Smooth muscle cell (in vitro differentiated cells): Measurements from ENCODE around the gene SNX2. TPM values are rescaled to one million over a fixed set of nuclear protein-coding genes. Genes with fewer than 3 reads are reported as not detected.

Experiments
- DNase-seq: peaks from one replicate; lab custom pipeline; 2025; ENCODE audit not compliant: unreplicated experiment; lab: John Stamatoyannopoulos, UW
- H2AFZ ChIP-seq: fragments of 200-600 bp; sonication (generic); 2 replicates; pipeline ENCODE4 v1.6.0; 2016; ENCODE audit warnings: antibody characterized with exemption, low read depth, mild to moderate bottlenecking
- H3F3A ChIP-seq: fragments of 200-600 bp; sonication (generic); 2 replicates; pipeline ENCODE4 v1.6.0; 2017; ENCODE audit warnings: antibody characterized with exemption, low read depth
- H3K27ac ChIP-seq: fragments of 200-600 bp; sonication (generic); 2 replicates; pipeline ENCODE4 v1.5.1; 2016; ENCODE audit warnings: low read depth, mild to moderate bottlenecking
- H3K27me3 ChIP-seq: fragments of 200-600 bp; sonication (generic); 2 replicates; pipeline ENCODE4 v1.6.1; 2016; ENCODE audit warnings: low read depth, mild to moderate bottlenecking
- H3K36me3 ChIP-seq: fragments of 200-600 bp; sonication (generic); 2 replicates; pipeline ENCODE4 v1.5.1; 2016; ENCODE audit warnings: low read depth
- H3K4me1 ChIP-seq: fragments of 200-600 bp; sonication (generic); 2 replicates; pipeline ENCODE4 v1.5.1; 2016; ENCODE audit warnings: low read depth
- H3K4me2 ChIP-seq: fragments of 200-600 bp; sonication (generic); 2 replicates; pipeline ENCODE4 v1.6.0; 2016; ENCODE audit warnings: mild to moderate bottlenecking
- H3K4me3 ChIP-seq: fragments of 200-600 bp; sonication (generic); 2 replicates; pipeline ENCODE4 v1.5.1; 2016; ENCODE audit warnings: mild to moderate bottlenecking
- H3K79me2 ChIP-seq: fragments of 200-600 bp; sonication (generic); 2 replicates; pipeline ENCODE4 v1.6.0; 2016; ENCODE audit warnings: low read depth, mild to moderate bottlenecking
- H3K9ac ChIP-seq: fragments of 200-600 bp; sonication (generic); 2 replicates; pipeline ENCODE4 v1.6.0; 2016; ENCODE audit warnings: low read depth
- H3K9me3 ChIP-seq: fragments of 200-600 bp; sonication (generic); replicated peaks from 2 replicates; pipeline ENCODE4 v1.5.1; 2016; ENCODE audit warnings: low read depth
- H4K20me1 ChIP-seq: fragments of 200-600 bp; sonication (generic); 2 replicates; pipeline ENCODE4 v1.6.0; 2016; ENCODE audit warnings: low read depth
- WGBS: methylation state at CpG from one replicate; pipeline ENCODE4 v1.1.7; 2016; ENCODE audit warnings: low lambda C conversion rate; 5-methylcytosine and 5-hydroxymethylcytosine counted together
- polyA plus RNA-seq: library from polyadenylated mRNA; unstranded; fragments of >200 nt; fragmentation: Nextera tagmentation; extraction: Ambion mirVana; gene quantifications from 2 replicates; pipeline ENCODE4 v1.2.1, GENCODE V29; 2016
- total RNA-seq: library from RNA; depleted of rRNA; stranded (reverse); fragments of >200 nt; gene quantifications from 2 replicates; pipeline ENCODE4 v1.2.3, GENCODE V29; 2014
- TF ChIP-seq, protein P1 (sequence below): fragments of 200-600 bp; sonication (generic); IDR thresholded peaks from 2 replicates; pipeline ENCODE4 v1.5.1; 2017; ENCODE audit warnings: borderline replicate concordance, mild to moderate bottlenecking, antibody characterized with exemption; ENCODE audit not compliant: insufficient read depth, poor library complexity, severe bottlenecking

SNX2 gene
- total and polyA plus RNA-seq, 2 experiments from 2014 or later = 70.1 to 89.3 TPM

DNA sequence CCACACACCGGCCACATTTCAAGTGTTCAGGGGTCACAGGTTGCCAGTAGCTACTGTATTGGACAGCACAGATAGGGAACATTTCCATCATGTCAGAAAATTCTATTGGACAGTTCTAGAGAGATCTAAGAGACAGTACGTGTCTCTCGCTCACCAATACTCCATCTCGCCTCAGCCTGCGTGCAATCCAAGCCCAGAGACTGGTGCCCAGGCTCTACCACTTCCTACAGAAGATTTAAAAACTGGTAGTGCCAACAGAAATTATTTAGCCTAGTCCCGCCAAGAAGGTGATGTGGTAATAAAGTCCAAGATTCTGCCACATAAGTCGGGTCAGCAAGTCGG lies 390 bp upstream of the SNX2 start:
- H3K4me3 ChIP-seq = peak overlapping the region; percentile 77
- TF ChIP-seq, protein P1, sequence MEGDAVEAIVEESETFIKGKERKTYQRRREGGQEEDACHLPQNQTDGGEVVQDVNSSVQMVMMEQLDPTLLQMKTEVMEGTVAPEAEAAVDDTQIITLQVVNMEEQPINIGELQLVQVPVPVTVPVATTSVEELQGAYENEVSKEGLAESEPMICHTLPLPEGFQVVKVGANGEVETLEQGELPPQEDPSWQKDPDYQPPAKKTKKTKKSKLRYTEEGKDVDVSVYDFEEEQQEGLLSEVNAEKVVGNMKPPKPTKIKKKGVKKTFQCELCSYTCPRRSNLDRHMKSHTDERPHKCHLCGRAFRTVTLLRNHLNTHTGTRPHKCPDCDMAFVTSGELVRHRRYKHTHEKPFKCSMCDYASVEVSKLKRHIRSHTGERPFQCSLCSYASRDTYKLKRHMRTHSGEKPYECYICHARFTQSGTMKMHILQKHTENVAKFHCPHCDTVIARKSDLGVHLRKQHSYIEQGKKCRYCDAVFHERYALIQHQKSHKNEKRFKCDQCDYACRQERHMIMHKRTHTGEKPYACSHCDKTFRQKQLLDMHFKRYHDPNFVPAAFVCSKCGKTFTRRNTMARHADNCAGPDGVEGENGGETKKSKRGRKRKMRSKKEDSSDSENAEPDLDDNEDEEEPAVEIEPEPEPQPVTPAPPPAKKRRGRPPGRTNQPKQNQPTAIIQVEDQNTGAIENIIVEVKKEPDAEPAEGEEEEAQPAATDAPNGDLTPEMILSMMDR = no peak
- WGBS = 40% methylated on average over 8 of the region's 8 CpGs
- no peaks in the 10 kb centered on the region for H3K27me3 ChIP-seq
- H4K20me1 ChIP-seq = peaks cover 36% of the 10 kb centered on the region
- H3K9me3 ChIP-seq = no peaks in the 10 kb centered on the region
- no peak for DNase-seq
- H3K79me2 ChIP-seq = peaks cover 45% of the 10 kb centered on the region
- H3K4me2 ChIP-seq = peak overlapping the region; percentile 91
- H3K27ac ChIP-seq = no peak overlapping the region
- H2AFZ ChIP-seq = peak overlapping the region; percentile 86
- no peaks in the 10 kb centered on the region for H3K36me3 ChIP-seq
- H3K9ac ChIP-seq = peak overlapping the region; percentile 37
- H3F3A ChIP-seq = no peaks in the 10 kb centered on the region
- H3K4me1 ChIP-seq = peaks cover 25% of the 10 kb centered on the region

- no peaks in the 10 kb centered on the region for H3K36me3 ChIP-seq
- no peaks in the 10 kb centered on the region for H3K27me3 ChIP-seq
- WGBS = 8% methylated on average over 14 of the region's 14 CpGs
- peak overlapping the region; percentile 91 for H3K4me2 ChIP-seq
- no peak for DNase-seq
- H3K4me1 ChIP-seq = peaks cover 25% of the 10 kb centered on the region
- H4K20me1 ChIP-seq = peaks cover 45% of the 10 kb centered on the region
- peak overlapping the region; percentile 52 for H2AFZ ChIP-seq
- TF ChIP-seq, protein P1 = no peak
- no peaks in the 10 kb centered on the region for H3F3A ChIP-seq
- H3K9me3 ChIP-seq = no peaks in the 10 kb centered on the region
- peak overlapping the region; percentile 79 for H3K9ac ChIP-seq
- peaks cover 59% of the 10 kb centered on the region for H3K79me2 ChIP-seq
- peak overlapping the region; percentile 77 for H3K4me3 ChIP-seq
- peak overlapping the region; percentile 45 for H3K27ac ChIP-seq
Measured at GRCh38 chr5:122775550-122776542, 966 bp downstream of the SNX2 start.

GRCh38 chr5:122778157-122778556 lies 3.3 kb downstream of the SNX2 start:
- 97% methylated on average over 4 of the region's 4 CpGs for WGBS
- peaks cover 82% of the 10 kb centered on the region for H3K79me2 ChIP-seq
- H4K20me1 ChIP-seq = peaks cover 61% of the 10 kb centered on the region

More at GRCh38 chr5:122778157-122778556, 3.3 kb downstream of the SNX2 start:
- Histone ChIP-seq H3K4me3 (peak overlapping the region; percentile 77), H3K9me3 (no peaks in the 10 kb centered on the region), H3K4me2 (no peak overlapping the region), H3F3A (no peaks in the 10 kb centered on the region), H3K27ac (no peak overlapping the region), H2AFZ (no peak overlapping the region), H3K4me1 (peaks cover 25% of the 10 kb centered on the region), H3K27me3 (no peaks in the 10 kb centered on the region), H3K9ac (no peak overlapping the region), H3K36me3 (no peaks in the 10 kb centered on the region)
- TF ChIP-seq, protein P1 = no peak
- no peak for DNase-seq
